ENCODE measurements around the gene UBR3.
"Not testable (repeated sequence)": the region's sequence is repeated elsewhere in the genome, so short reads cannot be mapped to it uniquely, and the experiment has no call there.

Gene UBR3

GRCh38 chr2:169845016-169845415, 17.8 kb downstream of the UBR3 start:
- TF ChIP-seq TAF1 (IDR thresholded peaks at IDR 0.05; ENCODE audit: low read depth, low read length), result no peak
- no peak for TF ChIP-seq POU2F2 (IDR thresholded peaks at IDR 0.05; ENCODE audit: low read depth, low read length)
- TF ChIP-seq SPI1 (IDR thresholded peaks at IDR 0.05; ENCODE audit: low read depth, low read length), result no peak
- no peak for TF ChIP-seq POLR2AphosphoS5 (IDR thresholded peaks at IDR 0.05; ENCODE audit: low read depth, low read length)
- no peak for TF ChIP-seq PAX5 (IDR thresholded peaks at IDR 0.05; ENCODE audit: insufficient read depth, low read length, severe bottlenecking)
- no peak for TF ChIP-seq POLR2A (IDR thresholded peaks at IDR 0.05; ENCODE audit: low read depth, low read length)
- DNase-seq (ENCODE audit: insufficient read length, low spot score), result no peak
- FAIRE-seq, result no peak

GRCh38 chr2:169848959-169849693, 21.9 kb downstream of the UBR3 start:
- DNase-seq (ENCODE audit: insufficient read length, low spot score); FAIRE-seq: not testable (repeated sequence)

GRCh38 chr2:169849710-169850109, 22.5 kb downstream of the UBR3 start:
- DNase-seq (ENCODE audit: insufficient read length, low spot score), result no peak
- FAIRE-seq, result no peak
- TF ChIP-seq SPI1 (IDR thresholded peaks at IDR 0.05; ENCODE audit: low read depth, low read length), result no peak
- TF ChIP-seq PAX5 (IDR thresholded peaks at IDR 0.05; ENCODE audit: insufficient read depth, low read length, severe bottlenecking), result no peak
- no peak for TF ChIP-seq TAF1 (IDR thresholded peaks at IDR 0.05; ENCODE audit: low read depth, low read length)
- TF ChIP-seq POLR2A (IDR thresholded peaks at IDR 0.05; ENCODE audit: low read depth, low read length), result no peak
- no peak for TF ChIP-seq POLR2AphosphoS5 (IDR thresholded peaks at IDR 0.05; ENCODE audit: low read depth, low read length)
- no peak for TF ChIP-seq POU2F2 (IDR thresholded peaks at IDR 0.05; ENCODE audit: low read depth, low read length)

GRCh38 chr2:169853041-169853668, 25.9 kb downstream of the UBR3 start:
- DNase-seq (ENCODE audit: insufficient read length, low spot score) (no peak), FAIRE-seq (no peak)

GRCh38 chr2:169855281-169856258, 28.3 kb downstream of the UBR3 start:
- not testable (repeated sequence) for FAIRE-seq; DNase-seq (ENCODE audit: insufficient read length, low spot score)

More at GRCh38 chr2:169853041-169853668, 25.9 kb downstream of the UBR3 start:
- TF ChIP-seq POLR2A (IDR thresholded peaks at IDR 0.05; ENCODE audit: low read depth, low read length) (no peak), TAF1 (IDR thresholded peaks at IDR 0.05; ENCODE audit: low read depth, low read length) (no peak), PAX5 (IDR thresholded peaks at IDR 0.05; ENCODE audit: insufficient read depth, low read length, severe bottlenecking) (no peak), SPI1 (IDR thresholded peaks at IDR 0.05; ENCODE audit: low read depth, low read length) (no peak), POLR2AphosphoS5 (IDR thresholded peaks at IDR 0.05; ENCODE audit: low read depth, low read length) (no peak), POU2F2 (IDR thresholded peaks at IDR 0.05; ENCODE audit: low read depth, low read length) (no peak)

- no peak for FAIRE-seq
- no peak for DNase-seq (ENCODE audit: insufficient read length, low spot score)
- TF ChIP-seq POLR2A (IDR thresholded peaks at IDR 0.05; ENCODE audit: low read depth, low read length) (no peak), POU2F2 (IDR thresholded peaks at IDR 0.05; ENCODE audit: low read depth, low read length) (no peak), TAF1 (IDR thresholded peaks at IDR 0.05; ENCODE audit: low read depth, low read length) (no peak), POLR2AphosphoS5 (IDR thresholded peaks at IDR 0.05; ENCODE audit: low read depth, low read length) (no peak), SPI1 (IDR thresholded peaks at IDR 0.05; ENCODE audit: low read depth, low read length) (no peak), PAX5 (IDR thresholded peaks at IDR 0.05; ENCODE audit: insufficient read depth, low read length, severe bottlenecking) (no peak)
Measured at GRCh38 chr2:169859423-169859822, 32.2 kb downstream of the UBR3 start.

- no peak for DNase-seq (ENCODE audit: insufficient read length, low spot score)
- FAIRE-seq, result no peak
- TF ChIP-seq POLR2AphosphoS5 (IDR thresholded peaks at IDR 0.05; ENCODE audit: low read depth, low read length) (no peak), SPI1 (IDR thresholded peaks at IDR 0.05; ENCODE audit: low read depth, low read length) (no peak), PAX5 (IDR thresholded peaks at IDR 0.05; ENCODE audit: insufficient read depth, low read length, severe bottlenecking) (no peak), POU2F2 (IDR thresholded peaks at IDR 0.05; ENCODE audit: low read depth, low read length) (no peak), POLR2A (IDR thresholded peaks at IDR 0.05; ENCODE audit: low read depth, low read length) (no peak), TAF1 (IDR thresholded peaks at IDR 0.05; ENCODE audit: low read depth, low read length) (no peak)
Measured at GRCh38 chr2:169860149-169860548, 32.9 kb downstream of the UBR3 start.

GRCh38 chr2:169862816-169863215, 35.6 kb downstream of the UBR3 start:
- no peak for DNase-seq (ENCODE audit: insufficient read length, low spot score)
- FAIRE-seq, result no peak
- TF ChIP-seq PAX5 (IDR thresholded peaks at IDR 0.05; ENCODE audit: insufficient read depth, low read length, severe bottlenecking) (no peak), TAF1 (IDR thresholded peaks at IDR 0.05; ENCODE audit: low read depth, low read length) (no peak), POLR2AphosphoS5 (IDR thresholded peaks at IDR 0.05; ENCODE audit: low read depth, low read length) (no peak), SPI1 (IDR thresholded peaks at IDR 0.05; ENCODE audit: low read depth, low read length) (no peak), POU2F2 (IDR thresholded peaks at IDR 0.05; ENCODE audit: low read depth, low read length) (no peak), POLR2A (IDR thresholded peaks at IDR 0.05; ENCODE audit: low read depth, low read length) (no peak)

GRCh38 chr2:169865492-169865891, 38.2 kb downstream of the UBR3 start:
- FAIRE-seq (no peak), DNase-seq (ENCODE audit: insufficient read length, low spot score) (no peak)
- TF ChIP-seq PAX5 (IDR thresholded peaks at IDR 0.05; ENCODE audit: insufficient read depth, low read length, severe bottlenecking) (no peak), POU2F2 (IDR thresholded peaks at IDR 0.05; ENCODE audit: low read depth, low read length) (no peak), SPI1 (IDR thresholded peaks at IDR 0.05; ENCODE audit: low read depth, low read length) (no peak), POLR2A (IDR thresholded peaks at IDR 0.05; ENCODE audit: low read depth, low read length) (no peak), TAF1 (IDR thresholded peaks at IDR 0.05; ENCODE audit: low read depth, low read length) (no peak), POLR2AphosphoS5 (IDR thresholded peaks at IDR 0.05; ENCODE audit: low read depth, low read length) (no peak)

GRCh38 chr2:169866230-169866629, 39.0 kb downstream of the UBR3 start:
- FAIRE-seq; DNase-seq (ENCODE audit: insufficient read length, low spot score): not testable (repeated sequence)

Data from GM12891 (cell line).